Endodermal cell (in vitro differentiated cells): Measurements from ENCODE around the gene ATP9A. TPM values are rescaled to one million over a fixed set of nuclear protein-coding genes. Genes with fewer than 3 reads are reported as not detected.

Experiments used
- DNase-seq: peaks from one replicate; pipeline ENCODE4 v3.0.0-alpha.2; 2017
- H3K27ac ChIP-seq: 2 replicates; pipeline ENCODE4 v1.5.1; 2013; ENCODE audit warnings: mild to moderate bottlenecking, low read depth, low read length, moderate library complexity
- H3K27me3 ChIP-seq: 2 replicates; pipeline ENCODE4 v1.6.1; 2013; ENCODE audit warnings: mild to moderate bottlenecking, low read length, moderate library complexity; ENCODE audit not compliant: insufficient read depth, control insufficient read depth, poor library complexity, severe bottlenecking
- H3K36me3 ChIP-seq: 2 replicates; pipeline ENCODE4 v1.7.0; 2013; ENCODE audit warnings: mild to moderate bottlenecking, low read length, moderate library complexity; ENCODE audit not compliant: control insufficient read depth, insufficient read depth
- H3K4me1 ChIP-seq: one replicate; pipeline ENCODE4 v1.7.0; 2013; ENCODE audit warnings: low read length; ENCODE audit not compliant: control insufficient read depth, insufficient read depth
- H3K4me3 ChIP-seq: 2 replicates; pipeline ENCODE4 v1.5.1; 2013; ENCODE audit warnings: mild to moderate bottlenecking, low read length, moderate library complexity
- H3K9ac ChIP-seq: 2 replicates; pipeline ENCODE4 v1.6.1; 2013; ENCODE audit warnings: mild to moderate bottlenecking, low read length, moderate library complexity; ENCODE audit not compliant: poor library complexity, severe bottlenecking; ENCODE audit errors: extremely low read depth
- H3K9me3 ChIP-seq: 2 replicates; pipeline ENCODE4 v1.6.1; 2013; ENCODE audit warnings: mild to moderate bottlenecking, low read length, moderate library complexity; ENCODE audit not compliant: control insufficient read depth
- H3K27ac Mint-ChIP-seq: 2 replicates; pipeline ENCODE4 v1.8.0; 2020; ENCODE audit warnings: mixed read lengths
- H3K27me3 Mint-ChIP-seq: 2 replicates; pipeline ENCODE4 v1.8.0; 2021; ENCODE audit warnings: mild to moderate bottlenecking, mixed read lengths; ENCODE audit not compliant: insufficient read depth
- H3K36me3 Mint-ChIP-seq: 2 replicates; pipeline ENCODE4 v1.8.0; 2020; ENCODE audit warnings: low read depth, mixed read lengths
- H3K4me1 Mint-ChIP-seq: 2 replicates; pipeline ENCODE4 v1.8.0; 2020; ENCODE audit warnings: mixed read lengths
- H3K4me3 Mint-ChIP-seq: 2 replicates; pipeline ENCODE4 v1.8.0; 2020; ENCODE audit warnings: mild to moderate bottlenecking, moderate library complexity, mixed read lengths
- H3K9me3 Mint-ChIP-seq: 2 replicates; pipeline ENCODE4 v1.8.0; 2020; ENCODE audit warnings: mild to moderate bottlenecking, mixed read lengths
- WGBS, 2 experiments: methylation state at CpG; one replicate each; pipeline versions ENCODE4 v1.1.5 to v1.1.7; 2013; ENCODE audit warnings: missing lambda C conversion rate in 2 of 2, mixed read lengths in 1 of 2; ENCODE audit not compliant: insufficient coverage in 1 of 2, insufficient read length in 1 of 2; 5-methylcytosine and 5-hydroxymethylcytosine counted together
- total RNA-seq, 2 donors: library from RNA; stranded (reverse); fragmentation: NEBNext Ultra II Directional in 1 of 2; extraction: Animal tissue kit (Norgen Biotek cat#: 25700) in 1 of 2; gene quantifications; 2 replicates in 1 of 2; 3 replicates in 1 of 2; pipeline ENCODE4 v1.2.1, GENCODE V29; 2021
- TF ChIP-seq, protein P1 (sequence below): fragments of 200-600 bp; sonication (generic); conservative IDR thresholded peaks from 2 replicates; pipeline ENCODE4 v1.5.0; 2021; ENCODE audit warnings: antibody characterized with exemption, mild to moderate bottlenecking

The ATP9A gene
- total RNA-seq, 2 donors from 2014 or later: 26.7 to 27.9 TPM

DNA sequence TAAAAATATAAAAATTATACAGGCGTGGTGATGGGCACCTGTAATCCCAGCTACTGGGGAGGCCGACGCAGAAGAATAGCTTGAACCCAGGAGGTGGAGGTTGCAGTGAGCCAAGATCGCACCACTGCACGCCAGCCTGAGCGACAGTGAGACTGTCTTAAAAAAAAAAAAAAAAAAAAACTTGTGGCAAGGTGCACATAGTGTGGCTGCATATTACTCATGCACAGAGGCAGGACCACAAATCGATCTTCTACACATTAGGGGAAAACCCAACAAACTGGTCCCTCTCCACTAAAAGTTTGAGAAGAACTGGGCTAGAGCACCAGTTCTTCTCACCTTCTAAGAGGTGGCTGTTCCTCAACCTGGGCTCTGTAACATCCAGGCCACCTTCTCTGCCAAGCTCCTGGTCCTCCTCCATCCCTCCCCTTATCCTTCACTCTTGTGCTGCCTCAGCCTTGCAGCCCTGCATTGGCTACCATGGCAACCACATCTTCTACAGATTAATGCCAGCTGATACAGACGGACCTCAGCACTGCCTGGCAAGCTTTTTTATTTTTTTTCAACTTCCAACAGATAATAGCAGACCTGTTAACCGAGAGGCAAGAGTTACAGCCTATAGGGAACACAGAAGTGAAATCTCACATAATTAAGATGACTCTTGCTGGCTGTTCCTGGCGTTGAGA is 88.0 kb downstream of the ATP9A start:
- DNase-seq: no peak
- 88 to 94% methylated on average over 7 to 10 of the region's 10 CpGs for WGBS, 2 experiments
- no peaks in the 10 kb centered on the region for H3K27me3 Mint-ChIP-seq
- H3K27ac ChIP-seq: no peak overlapping the region
- H3K9me3 Mint-ChIP-seq: no peaks in the 10 kb centered on the region
- peak overlapping the region; percentile 35 for H3K27ac Mint-ChIP-seq
- H3K27me3 ChIP-seq: no peaks in the 10 kb centered on the region
- peaks cover 2% of the 10 kb centered on the region for H3K36me3 ChIP-seq
- H3K4me1 Mint-ChIP-seq: no peaks in the 10 kb centered on the region
- H3K36me3 Mint-ChIP-seq: peaks cover 24% of the 10 kb centered on the region
- no peak overlapping the region for H3K9ac ChIP-seq
- no peak overlapping the region for H3K4me3 ChIP-seq
- H3K4me3 Mint-ChIP-seq: no peak overlapping the region
- TF ChIP-seq, protein P1, sequence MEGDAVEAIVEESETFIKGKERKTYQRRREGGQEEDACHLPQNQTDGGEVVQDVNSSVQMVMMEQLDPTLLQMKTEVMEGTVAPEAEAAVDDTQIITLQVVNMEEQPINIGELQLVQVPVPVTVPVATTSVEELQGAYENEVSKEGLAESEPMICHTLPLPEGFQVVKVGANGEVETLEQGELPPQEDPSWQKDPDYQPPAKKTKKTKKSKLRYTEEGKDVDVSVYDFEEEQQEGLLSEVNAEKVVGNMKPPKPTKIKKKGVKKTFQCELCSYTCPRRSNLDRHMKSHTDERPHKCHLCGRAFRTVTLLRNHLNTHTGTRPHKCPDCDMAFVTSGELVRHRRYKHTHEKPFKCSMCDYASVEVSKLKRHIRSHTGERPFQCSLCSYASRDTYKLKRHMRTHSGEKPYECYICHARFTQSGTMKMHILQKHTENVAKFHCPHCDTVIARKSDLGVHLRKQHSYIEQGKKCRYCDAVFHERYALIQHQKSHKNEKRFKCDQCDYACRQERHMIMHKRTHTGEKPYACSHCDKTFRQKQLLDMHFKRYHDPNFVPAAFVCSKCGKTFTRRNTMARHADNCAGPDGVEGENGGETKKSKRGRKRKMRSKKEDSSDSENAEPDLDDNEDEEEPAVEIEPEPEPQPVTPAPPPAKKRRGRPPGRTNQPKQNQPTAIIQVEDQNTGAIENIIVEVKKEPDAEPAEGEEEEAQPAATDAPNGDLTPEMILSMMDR: no peak
- H3K4me1 ChIP-seq: no peaks in the 10 kb centered on the region
- no peaks in the 10 kb centered on the region for H3K9me3 ChIP-seq

DNA sequence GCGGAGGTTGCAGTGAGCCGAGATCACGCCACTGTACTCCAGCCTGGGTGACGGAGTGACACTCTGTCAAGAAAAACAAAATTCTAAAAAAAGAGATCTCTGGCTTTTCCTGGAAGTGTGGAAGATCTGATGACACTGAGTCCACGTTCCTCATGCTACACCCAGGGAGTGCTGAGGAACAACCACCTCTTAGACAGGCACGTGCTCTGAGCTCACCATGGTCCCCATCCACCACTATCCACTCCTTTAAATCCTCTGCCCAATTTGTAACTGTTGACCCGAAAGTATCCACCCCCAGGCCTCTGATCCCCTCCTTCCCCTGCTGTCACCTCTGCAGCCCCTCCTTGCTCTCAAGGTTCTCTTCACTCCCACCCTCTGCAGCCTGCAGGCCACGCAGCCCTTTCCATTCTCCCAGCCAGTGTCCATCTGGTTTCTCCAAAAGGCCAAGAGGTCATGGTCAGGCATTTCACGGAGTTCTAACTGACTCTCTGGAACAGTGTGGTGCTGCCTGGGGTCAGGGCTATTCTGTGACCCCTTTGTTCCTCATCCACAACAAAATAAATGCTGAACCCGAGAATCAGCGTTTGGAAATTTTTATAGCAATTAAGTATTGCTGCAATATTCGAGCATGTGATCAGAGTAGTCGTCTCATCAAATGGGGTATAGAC is 88.8 kb downstream of the ATP9A start:
- no peaks in the 10 kb centered on the region for H3K9me3 ChIP-seq
- DNase-seq: no peak
- Mint-ChIP-seq H3K27ac (peak overlapping the region; percentile 44), H3K9me3 (no peaks in the 10 kb centered on the region), H3K4me1 (no peaks in the 10 kb centered on the region), H3K27me3 (no peaks in the 10 kb centered on the region), H3K4me3 (no peak overlapping the region), H3K36me3 (peaks cover 28% of the 10 kb centered on the region)
- no peak overlapping the region for H3K9ac ChIP-seq
- H3K4me3 ChIP-seq: no peak overlapping the region
- H3K4me1 ChIP-seq: no peaks in the 10 kb centered on the region
- TF ChIP-seq, protein P1: no peak
- peak overlapping the region; percentile 2 for H3K27ac ChIP-seq
- peaks cover 5% of the 10 kb centered on the region for H3K36me3 ChIP-seq
- no peaks in the 10 kb centered on the region for H3K27me3 ChIP-seq
- 88 to 91% methylated on average over 13 of the region's 13 CpGs for WGBS, 2 experiments

DNA sequence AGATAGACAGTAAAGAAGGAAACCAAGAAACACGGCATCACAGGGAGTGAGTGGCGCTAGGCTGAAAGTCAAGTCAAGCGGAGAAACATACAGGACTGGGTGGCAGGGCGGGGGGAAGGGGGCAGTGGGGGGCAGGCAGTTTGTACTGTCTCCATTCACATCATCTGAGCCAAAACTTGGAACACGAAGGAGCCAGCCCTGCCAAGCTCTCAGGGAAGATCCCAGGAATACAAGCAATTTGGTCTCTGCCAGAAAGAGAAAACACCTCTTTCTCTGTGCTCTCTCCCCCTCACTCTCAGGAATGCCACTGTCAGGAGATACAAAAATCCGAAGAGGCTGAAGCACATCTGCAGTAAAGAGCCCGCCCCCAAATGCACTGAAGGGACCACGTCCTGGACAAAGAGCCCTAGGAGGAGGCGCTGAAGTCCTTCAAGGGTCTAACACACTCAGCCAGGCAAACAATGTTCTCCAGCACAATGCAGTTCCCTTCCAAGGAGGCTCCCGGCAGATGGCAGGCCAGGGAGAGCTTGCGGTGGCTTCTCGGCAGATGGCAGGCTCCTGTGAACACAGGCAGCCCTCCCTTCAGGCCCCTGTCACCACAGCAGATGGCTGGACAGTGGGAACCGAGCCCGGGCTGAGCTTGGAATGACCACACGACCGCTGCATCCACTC is 90.0 kb downstream of the ATP9A start:
- Mint-ChIP-seq H3K27me3 (no peaks in the 10 kb centered on the region), H3K4me1 (no peaks in the 10 kb centered on the region), H3K9me3 (no peaks in the 10 kb centered on the region), H3K27ac (no peak overlapping the region), H3K36me3 (peaks cover 39% of the 10 kb centered on the region), H3K4me3 (no peak overlapping the region)
- no peaks in the 10 kb centered on the region for H3K4me1 ChIP-seq
- H3K36me3 ChIP-seq: peaks cover 15% of the 10 kb centered on the region
- 72 to 83% methylated on average over 12 to 16 of the region's 16 CpGs for WGBS, 2 experiments
- no peaks in the 10 kb centered on the region for H3K9me3 ChIP-seq
- H3K9ac ChIP-seq: no peak overlapping the region
- H3K27me3 ChIP-seq: no peaks in the 10 kb centered on the region
- H3K4me3 ChIP-seq: no peak overlapping the region
- peak overlapping the region; percentile 92 for H3K27ac ChIP-seq
- no peak for DNase-seq
- TF ChIP-seq, protein P1: no peak
